ENCODE data around the gene PIGN.

DNA sequence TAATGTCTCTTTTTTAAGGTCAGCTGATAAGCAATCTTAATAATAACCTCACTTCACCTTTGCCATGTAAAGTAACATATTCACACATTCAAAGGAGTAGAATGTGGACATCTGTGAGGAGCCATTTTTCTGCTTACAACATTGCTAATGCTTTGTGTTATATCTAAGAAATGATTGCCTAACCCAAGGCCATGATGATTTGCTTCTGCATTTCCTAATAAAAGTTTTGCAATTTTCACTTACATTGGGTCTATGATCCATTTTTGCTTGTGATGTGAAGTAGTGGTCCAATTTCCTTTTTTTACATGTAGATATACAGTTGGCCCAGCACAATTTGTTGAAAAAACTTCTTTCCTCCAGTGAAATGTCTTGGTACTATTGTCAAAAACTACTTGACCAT, 22.2 kb upstream of the PIGN start:
- TF ChIP-seq, protein P1, sequence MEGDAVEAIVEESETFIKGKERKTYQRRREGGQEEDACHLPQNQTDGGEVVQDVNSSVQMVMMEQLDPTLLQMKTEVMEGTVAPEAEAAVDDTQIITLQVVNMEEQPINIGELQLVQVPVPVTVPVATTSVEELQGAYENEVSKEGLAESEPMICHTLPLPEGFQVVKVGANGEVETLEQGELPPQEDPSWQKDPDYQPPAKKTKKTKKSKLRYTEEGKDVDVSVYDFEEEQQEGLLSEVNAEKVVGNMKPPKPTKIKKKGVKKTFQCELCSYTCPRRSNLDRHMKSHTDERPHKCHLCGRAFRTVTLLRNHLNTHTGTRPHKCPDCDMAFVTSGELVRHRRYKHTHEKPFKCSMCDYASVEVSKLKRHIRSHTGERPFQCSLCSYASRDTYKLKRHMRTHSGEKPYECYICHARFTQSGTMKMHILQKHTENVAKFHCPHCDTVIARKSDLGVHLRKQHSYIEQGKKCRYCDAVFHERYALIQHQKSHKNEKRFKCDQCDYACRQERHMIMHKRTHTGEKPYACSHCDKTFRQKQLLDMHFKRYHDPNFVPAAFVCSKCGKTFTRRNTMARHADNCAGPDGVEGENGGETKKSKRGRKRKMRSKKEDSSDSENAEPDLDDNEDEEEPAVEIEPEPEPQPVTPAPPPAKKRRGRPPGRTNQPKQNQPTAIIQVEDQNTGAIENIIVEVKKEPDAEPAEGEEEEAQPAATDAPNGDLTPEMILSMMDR (IDR thresholded peaks at IDR 0.05; ENCODE audit: extremely low read depth in 1 of 2, insufficient read depth in 1 of 2, low read depth in 1 of 2, low read length in 2 of 2) = no peak
- TF ChIP-seq POLR2A (IDR thresholded peaks at IDR 0.05; ENCODE audit: low read depth, low read length) (no peak), POLR2AphosphoS5 (IDR thresholded peaks at IDR 0.05; ENCODE audit: insufficient read depth, low read depth, low read length) (no peak), EZH2 (IDR thresholded peaks at IDR 0.05; ENCODE audit: borderline replicate concordance, low read depth, low read length, severe bottlenecking) (no peak)

All from endothelial cell of umbilical vein (primary cell).